GDM1 (cell line): ENCODE results near the gene SHROOM2.
"Not testable (repeated sequence)": the region's sequence is repeated elsewhere in the genome, so short reads cannot be mapped to it uniquely, and the experiment has no call there.

ENCODE experiments used
- DNase-seq: peaks from one replicate; lab custom pipeline; 2025; lab: John Stamatoyannopoulos, UW

The SHROOM2 gene

DNA sequence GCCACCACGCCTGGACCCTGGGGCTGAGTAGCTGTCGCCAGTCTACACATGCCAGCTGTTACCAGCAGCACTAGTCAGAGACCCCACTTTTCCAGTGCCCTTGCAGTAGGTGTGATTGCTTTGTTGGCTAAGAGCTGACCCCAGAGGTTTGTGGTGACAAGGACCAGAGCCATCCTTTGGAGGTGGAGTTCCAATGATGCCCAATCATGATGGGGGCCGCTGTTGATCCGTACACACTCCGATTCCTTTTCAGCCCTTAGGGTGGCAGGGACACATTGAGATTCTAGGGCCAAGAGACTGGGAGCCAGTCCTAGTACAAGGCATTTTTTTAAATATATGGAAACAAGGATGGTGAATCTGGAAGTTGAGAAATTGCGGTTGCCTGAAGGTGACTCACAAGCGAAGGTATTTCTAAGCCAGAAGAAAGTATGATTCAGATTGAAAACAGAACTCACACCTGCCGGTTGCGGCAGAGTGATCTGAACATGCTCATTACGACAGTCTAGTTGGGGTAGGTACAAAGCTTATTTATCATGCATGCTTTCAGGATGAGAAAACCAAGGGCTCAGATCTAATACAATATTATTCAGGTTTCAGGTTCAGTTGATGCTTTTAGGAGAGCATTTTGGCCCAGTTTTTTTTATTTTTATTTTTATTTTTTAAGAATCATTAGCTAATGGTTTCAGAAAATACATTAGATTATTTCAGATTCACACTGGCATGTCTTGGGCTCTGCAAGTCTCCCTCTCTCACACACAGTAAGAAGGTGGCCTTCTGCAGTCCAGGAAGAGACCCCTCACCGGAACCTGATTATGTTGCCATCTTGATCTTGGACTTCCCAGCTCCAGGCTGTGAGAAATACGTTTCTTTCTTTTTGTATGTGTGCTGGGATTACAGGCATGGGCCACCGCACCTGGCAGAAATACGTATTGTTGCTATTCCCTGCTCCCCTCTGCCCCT is 43.4 kb downstream of the SHROOM2 start:
- no peak for DNase-seq

DNA sequence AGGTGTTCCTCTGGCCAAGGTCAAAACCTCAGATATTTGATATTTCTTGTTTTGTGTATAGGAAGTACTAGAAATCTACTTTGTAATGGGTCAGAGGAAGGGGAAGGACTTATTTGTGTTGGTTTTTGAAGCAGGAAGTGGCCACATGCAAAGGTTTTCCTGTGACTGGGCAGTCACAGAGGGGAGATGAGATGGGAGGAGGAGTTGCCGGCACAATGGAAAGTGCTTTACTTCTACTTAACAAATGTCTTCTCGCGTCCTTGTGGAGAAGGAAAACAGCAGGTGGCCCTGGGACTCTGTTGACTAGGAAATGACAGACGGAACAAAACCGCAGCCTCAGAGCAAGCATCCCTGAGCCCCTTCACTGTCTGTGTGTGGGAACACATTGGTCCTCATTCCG is 46.6 kb downstream of the SHROOM2 start:
- peak; percentile 0 for DNase-seq

DNA sequence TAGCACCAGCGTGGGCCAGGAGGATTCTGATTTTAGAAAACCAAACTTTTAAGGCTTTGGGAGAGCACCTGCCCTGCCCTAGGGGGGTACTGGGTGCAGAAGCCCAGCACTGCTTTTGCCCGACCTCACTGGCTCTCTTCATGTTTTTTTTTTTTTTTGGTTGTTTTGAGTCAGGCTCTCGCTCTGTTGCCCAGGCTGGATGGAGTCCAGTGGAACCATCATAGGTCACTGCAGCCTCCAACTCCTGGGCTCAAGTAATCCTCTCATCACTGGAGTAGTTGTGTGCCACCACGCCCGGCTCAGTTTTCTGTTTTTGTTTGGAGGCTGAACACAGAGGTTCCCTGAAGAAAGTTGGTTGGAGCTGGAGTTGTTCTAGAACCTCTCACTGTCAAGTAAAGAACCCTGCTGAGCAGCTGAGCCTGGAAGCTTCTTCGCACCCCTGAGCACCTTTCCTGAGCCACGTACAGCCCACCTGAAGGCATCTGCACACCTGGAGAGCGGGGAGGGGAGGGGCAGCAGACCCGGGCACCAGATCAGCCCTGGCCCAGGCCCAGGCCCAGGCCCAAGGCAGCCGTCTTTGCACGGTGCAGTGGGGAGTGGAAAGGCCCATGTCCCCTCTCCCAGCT is 49.5 kb downstream of the SHROOM2 start:
- no peak for DNase-seq

GRCh38 chrX:9842541-9842940 is 56.3 kb downstream of the SHROOM2 start:
- no peak for DNase-seq

GRCh38 chrX:9844936-9845577 is 58.8 kb downstream of the SHROOM2 start:
- no peak for DNase-seq

GRCh38 chrX:9845578-9845952 is 59.3 kb downstream of the SHROOM2 start:
- no peak for DNase-seq

DNA sequence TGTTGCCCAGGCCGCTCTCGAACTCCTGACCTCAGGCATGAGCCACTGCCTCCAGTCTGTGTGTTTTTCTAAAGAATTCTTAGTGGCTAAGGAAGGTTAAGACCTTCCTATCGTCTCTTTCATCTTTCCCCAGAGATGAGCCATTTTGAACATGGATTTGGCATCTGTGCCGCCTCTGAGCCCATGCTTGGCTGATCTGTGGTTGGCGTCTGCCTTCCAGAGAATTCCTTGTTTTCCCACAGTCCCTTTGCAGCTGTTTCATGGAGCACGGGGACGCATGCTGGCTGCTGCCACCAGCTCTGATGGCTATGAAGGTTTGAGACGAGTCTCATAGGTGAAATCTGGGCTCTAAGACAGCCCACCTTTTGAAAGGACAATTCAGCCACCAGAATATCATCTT is 60.4 kb downstream of the SHROOM2 start:
- DNase-seq, result no peak

GRCh38 chrX:9847071-9847470 is 60.8 kb downstream of the SHROOM2 start:
- no peak for DNase-seq

DNA sequence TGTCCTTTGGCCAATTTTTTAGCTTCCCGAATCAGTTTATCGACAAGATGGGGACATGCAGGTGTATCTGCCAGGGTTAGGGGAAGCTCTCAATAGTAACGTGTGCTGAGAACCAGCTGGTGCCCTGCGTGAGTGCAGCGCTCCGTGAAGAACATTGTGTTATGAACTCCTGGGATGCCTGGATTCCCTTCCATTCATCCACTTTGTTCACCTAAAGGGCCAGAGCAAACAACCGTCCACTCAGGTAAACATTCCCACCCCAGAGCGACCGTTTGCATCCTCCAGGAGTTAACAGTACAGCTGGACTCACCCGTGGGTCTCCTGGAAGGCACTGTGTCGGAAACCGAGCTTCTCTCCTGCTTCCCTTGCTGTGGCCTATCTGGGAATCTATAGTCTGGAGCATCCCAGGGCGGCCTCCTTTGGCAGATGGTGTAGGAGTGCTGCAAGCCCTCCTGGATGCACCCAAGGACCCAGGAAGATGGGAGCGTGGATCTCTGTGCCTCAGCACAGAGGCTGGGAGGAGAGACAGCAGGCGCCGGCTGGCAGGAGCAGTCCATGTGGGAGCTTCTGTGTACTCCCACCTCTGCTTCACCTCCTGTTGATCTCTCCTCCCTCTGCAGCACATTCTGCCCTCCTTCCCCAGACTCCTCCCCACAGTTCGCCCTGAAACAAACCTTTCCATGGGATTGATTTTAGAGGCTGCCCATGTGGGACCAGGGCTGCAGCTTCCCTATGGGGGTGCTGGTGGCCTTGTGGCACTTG is 62.7 kb downstream of the SHROOM2 start:
- no peak for DNase-seq

DNA sequence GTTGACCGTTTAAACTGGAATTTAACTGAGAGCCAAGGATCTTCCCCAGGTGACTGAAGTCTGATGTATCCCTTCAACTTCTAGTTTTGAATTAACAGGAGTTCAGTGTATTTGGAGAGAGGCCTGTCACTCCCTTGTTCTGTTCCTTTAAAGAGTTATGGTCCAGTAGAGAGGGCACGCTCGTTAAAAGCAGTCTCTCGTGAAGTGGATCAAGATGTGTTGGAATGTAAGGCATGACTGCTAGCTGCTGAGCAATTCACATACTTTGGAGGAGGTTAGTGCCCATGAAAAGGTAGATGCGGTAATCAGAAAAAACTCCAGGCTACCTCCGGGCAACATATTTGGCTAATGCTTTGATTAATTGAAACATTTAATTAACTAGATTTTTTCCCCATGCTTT is 65.7 kb downstream of the SHROOM2 start:
- no peak for DNase-seq

DNA sequence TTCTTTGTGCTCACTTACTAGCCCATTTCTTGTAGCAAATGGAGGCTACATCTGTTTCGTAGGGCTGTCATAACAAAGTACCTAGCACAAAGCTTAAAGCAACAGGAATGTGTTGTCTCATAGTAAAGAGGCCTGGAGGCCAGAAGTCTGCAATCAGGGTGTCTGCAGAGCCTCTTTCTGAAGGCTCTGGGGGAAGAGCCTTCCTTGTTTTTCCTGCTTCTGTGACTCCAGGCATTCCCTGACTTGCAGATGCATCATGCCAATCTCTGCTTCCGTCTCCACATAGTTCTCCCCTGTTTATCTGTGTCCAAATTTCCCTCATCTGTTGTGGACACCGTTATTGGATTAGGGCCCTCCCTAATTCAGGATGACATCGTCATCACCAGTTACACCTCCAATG is 67.1 kb downstream of the SHROOM2 start:
- DNase-seq, result no peak

GRCh38 chrX:9855561-9856283 is 69.5 kb downstream of the SHROOM2 start:
- DNase-seq, result no peak

DNA sequence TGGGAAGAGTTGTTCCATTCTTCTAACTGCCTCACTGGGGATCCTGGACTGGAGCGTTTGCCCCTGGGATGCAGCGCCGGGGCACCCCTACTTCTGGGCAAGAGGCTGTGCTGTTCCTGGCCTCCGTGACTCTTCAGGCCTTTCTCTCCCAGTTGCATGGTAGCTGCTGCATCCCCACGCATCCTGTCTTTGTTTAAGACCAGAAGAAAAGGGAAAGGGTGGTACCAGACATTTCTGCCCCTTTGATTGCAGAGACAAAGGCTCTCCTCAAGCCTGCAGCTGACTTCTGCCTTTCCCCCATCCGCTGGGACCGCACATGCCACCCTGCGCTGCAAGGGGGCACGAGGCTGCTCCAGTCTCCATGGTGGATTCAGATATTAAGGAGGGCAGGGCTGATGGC is 70.4 kb downstream of the SHROOM2 start:
- no peak for DNase-seq

GRCh38 chrX:9857575-9858474 is 71.6 kb downstream of the SHROOM2 start:
- DNase-seq, result no peak

- not testable (repeated sequence) for DNase-seq
Observed at GRCh38 chrX:9858684-9859083, 72.5 kb downstream of the SHROOM2 start.

DNA sequence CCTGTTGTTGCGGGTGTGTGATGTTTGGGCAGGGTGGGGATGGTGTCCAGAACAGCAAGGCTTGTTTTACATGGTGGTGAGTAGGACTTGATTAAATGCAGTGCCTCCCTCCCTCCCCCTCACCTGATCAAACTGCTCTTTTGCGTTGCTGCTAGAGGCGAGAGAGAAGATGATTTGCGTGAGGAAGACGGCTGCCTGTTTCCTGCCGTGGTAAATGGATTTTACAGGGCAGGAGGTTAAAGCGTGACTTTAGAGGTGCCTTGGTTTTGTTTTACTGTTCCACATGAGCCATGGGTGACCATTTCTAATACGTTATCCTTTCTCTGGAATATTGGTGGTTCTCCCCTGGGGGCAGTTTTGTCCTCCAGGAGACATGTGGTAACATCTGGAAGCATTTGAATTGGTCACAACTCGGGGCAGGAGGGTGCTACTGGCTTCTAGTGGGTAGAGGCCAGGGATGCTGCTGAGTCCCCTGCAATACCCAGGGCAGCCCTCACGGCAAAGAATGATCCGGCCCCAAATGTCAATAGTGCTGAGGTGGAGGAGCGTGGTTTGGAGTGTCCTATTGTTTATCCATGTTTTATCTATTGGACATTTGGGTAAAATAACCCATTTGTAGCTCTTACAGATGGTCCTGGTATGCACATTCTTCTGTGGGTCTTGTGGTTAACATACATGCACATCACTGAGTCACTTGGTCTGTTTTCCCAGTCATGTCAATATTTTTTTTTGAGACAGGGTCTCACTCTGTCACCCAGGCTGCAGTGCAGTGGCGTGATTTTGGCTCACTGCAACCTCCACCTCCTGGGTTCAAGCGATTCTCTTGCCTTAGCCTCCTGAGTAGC is 73.7 kb downstream of the SHROOM2 start:
- DNase-seq, result no peak

- no peak for DNase-seq
Observed at GRCh38 chrX:9860826-9861225, 74.6 kb downstream of the SHROOM2 start.

DNA sequence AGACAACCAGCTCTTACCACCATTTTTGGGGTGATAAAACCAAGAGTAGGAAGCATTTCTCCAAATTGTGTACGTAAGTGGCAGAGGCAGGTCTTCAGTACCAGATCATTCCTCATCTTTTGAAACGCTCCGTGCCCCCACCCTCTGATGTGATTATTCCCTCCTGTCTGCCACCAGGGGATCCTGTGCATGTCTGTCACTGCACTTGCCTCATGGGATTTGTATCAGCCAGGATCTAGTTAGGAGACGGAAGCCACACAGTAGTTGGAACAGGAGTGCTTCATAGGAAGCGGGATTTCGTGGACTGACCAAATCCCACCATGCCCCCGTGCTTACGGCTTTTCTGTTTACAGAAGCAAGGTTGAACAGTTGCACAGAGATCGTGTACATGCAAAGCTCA is 75.5 kb downstream of the SHROOM2 start:
- DNase-seq, result no peak

DNA sequence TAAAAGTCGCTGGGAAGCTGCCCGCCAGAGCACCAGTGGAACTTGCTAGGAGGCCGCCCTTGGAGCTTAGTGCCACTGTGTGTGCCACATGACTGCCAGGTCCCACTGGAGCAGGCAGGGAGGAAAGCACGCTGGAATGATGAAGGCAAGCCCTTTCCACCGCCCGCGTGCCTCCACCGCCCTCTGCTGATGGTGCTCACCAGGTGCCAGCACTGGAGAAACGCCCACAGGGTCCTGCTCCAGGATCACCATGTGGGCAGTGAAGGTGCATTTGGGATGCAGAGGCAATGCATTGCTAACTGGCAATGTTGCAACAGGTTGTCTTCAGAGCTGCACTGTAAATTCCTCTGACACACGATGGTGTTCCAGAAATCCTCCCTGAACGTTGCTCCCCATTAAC is 76.3 kb downstream of the SHROOM2 start:
- no peak for DNase-seq

- DNase-seq, result no peak
Observed at GRCh38 chrX:9862953-9863352, 76.7 kb downstream of the SHROOM2 start.
